Measurements from ENCODE around the gene FAM89A.

DNA sequence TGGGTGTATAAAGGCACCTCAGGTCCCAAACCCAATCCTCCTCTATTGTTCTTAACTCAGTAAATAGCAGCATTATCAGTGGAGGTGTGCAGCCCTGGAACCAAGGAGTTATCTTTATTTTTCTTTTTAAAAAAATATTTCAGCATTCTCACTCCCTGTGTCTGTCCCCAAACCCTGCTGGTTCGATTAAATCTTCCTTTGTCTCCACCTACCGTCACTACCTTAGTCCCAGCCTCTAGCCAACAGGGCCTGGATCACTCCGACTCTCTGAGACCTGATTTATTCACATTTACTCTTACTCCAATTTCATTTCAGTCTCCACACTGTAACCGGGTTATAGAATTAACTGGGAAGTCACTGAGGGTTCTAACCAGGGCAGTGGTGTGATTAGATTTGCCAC is 39.1 kb upstream of the FAM89A start:
- TF ChIP-seq, protein P1, sequence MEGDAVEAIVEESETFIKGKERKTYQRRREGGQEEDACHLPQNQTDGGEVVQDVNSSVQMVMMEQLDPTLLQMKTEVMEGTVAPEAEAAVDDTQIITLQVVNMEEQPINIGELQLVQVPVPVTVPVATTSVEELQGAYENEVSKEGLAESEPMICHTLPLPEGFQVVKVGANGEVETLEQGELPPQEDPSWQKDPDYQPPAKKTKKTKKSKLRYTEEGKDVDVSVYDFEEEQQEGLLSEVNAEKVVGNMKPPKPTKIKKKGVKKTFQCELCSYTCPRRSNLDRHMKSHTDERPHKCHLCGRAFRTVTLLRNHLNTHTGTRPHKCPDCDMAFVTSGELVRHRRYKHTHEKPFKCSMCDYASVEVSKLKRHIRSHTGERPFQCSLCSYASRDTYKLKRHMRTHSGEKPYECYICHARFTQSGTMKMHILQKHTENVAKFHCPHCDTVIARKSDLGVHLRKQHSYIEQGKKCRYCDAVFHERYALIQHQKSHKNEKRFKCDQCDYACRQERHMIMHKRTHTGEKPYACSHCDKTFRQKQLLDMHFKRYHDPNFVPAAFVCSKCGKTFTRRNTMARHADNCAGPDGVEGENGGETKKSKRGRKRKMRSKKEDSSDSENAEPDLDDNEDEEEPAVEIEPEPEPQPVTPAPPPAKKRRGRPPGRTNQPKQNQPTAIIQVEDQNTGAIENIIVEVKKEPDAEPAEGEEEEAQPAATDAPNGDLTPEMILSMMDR (IDR thresholded peaks at IDR 0.05; ENCODE audit: insufficient read depth, low read depth, low read length), result no peak
- no peak for TF ChIP-seq EZH2 (IDR thresholded peaks at IDR 0.05; ENCODE audit: insufficient read depth, low read length)

Measured in astrocyte (in vitro differentiated cells and primary cell).